GM10847 (cell line): ENCODE measurements around the gene TM4SF4.

Experiments
- POLR2A ChIP-seq: IDR thresholded peaks from 2 replicates; pipeline ENCODE4 v1.6.1; 2011; ENCODE audit not compliant: insufficient read length; ENCODE audit errors: extremely low read depth

Gene TM4SF4

GRCh38 chr3:149450281-149450680, 24.2 kb upstream of the TM4SF4 start:
- TF ChIP-seq POLR2A, result no peak

- TF ChIP-seq POLR2A, result no peak
Observed at GRCh38 chr3:149452036-149452435, 22.5 kb upstream of the TM4SF4 start.

DNA sequence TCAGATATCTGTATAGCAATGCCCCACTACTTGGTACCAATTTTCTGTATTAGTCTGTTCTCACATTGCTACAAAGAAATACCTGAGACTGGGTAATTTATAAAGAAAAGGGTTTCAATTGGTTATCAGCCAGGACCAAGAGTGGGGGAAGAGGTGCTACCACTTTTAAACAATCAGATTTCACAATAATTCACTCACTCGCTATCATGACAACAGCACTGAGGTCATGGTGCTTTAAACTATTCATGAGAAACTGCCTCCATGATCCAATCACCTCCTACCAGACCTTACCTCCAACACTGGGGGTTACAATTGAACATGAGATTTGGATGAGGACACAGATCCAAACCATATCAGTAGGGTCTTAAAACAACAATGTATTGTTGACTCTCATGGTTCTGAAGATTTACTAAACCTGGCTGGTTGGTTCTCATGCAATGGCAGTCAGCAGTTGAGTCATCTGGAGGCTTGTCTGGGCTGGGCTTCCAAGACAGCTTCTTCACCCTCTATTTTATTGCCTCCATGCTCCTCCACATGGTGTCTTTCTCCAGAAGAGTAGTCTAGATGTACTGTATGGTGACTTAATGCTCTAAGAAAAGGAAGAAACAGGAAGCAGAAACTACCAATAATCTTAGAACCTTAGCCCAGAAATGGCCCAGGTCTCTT, 21.2 kb upstream of the TM4SF4 start:
- TF ChIP-seq POLR2A, result no peak

DNA sequence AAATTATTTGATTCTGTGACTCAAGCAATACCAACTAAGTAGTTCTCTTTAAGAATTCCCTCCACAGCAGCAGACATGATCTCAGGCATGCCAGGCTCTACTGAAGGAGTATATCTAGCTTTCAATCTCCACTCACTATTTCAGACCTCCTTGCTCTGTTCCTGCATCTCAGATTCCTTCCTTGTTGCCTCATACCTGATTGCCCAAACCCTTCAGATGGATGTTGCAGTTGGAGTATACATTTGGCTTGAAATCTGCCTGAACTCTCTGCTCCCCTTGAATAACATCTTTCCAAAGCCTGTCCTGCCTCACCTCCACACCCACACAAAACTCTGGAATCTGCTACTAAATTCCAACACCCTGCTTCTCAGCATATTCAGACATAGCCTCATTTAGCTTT, 19.8 kb upstream of the TM4SF4 start:
- TF ChIP-seq POLR2A, result no peak

GRCh38 chr3:149455366-149455765, 19.1 kb upstream of the TM4SF4 start:
- no peak for TF ChIP-seq POLR2A

DNA sequence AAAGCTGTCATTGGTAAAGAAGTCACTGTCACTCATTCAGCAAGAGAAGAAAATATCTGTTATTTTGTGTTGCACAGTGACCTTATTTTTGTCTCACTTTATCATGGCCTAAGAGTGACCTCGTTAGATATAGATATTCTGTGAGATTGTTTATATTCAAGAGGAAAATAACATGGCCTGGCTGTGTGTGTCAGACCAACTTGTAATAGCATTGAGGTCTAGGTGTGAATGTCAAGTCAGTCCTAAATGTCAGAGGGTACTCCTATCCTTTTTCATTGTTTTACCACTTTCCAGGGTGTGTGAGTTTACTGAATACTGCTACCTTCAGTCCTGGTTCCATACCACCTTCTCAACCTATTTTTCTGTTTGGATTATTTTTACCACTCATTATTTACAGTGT, 18.5 kb upstream of the TM4SF4 start:
- TF ChIP-seq POLR2A, result no peak

- TF ChIP-seq POLR2A, result no peak
Observed at GRCh38 chr3:149459491-149460059, 14.9 kb upstream of the TM4SF4 start.

GRCh38 chr3:149460117-149460516, 14.4 kb upstream of the TM4SF4 start:
- no peak for TF ChIP-seq POLR2A

- TF ChIP-seq POLR2A, result no peak
Observed at GRCh38 chr3:149462051-149462450, 12.4 kb upstream of the TM4SF4 start.

DNA sequence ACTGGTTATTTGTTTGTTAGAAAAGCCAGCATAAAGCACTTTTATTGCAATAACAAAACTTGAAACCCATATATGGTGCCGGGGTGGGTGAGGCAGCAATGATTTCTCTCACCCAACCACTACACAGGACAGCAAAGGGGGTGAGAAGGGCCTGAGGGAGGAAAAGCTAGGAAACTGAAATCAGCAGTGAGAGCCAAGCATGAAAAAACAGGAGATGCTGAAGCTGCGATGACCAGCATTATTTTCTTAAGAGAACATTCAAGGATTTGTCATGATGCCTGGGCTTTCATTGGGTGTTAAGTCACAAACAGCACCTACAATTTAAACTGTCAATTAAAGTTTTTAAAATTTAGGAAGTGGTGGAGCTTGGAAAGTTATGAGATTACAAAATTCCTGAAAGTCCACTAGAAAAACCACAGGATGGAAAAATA, 11.9 kb upstream of the TM4SF4 start:
- TF ChIP-seq POLR2A, result no peak

GRCh38 chr3:149463921-149464320, 10.6 kb upstream of the TM4SF4 start:
- TF ChIP-seq POLR2A, result no peak

- TF ChIP-seq POLR2A, result no peak
Observed at GRCh38 chr3:149464542-149465328, 9.8 kb upstream of the TM4SF4 start.

GRCh38 chr3:149465351-149465883, 9.1 kb upstream of the TM4SF4 start:
- no peak for TF ChIP-seq POLR2A

DNA sequence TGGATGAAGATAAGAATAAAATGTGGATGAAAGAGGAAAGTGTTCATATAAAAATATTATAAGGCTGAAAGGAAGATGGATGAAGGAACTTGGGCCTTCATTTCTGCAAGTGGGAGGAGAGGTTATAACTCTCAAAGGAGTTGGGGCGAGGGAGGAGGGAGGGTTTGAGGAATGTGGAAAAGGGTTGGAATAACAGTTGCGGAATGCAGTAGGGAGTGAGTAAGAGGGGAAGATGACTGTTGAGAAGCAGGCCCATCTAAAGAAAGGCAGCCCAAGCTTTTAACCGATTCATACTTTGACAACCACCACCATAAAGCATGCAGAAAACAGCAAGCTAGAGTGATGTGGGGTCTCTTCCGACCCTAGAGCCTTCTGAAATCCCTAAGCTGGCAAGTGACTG, 8.3 kb upstream of the TM4SF4 start:
- TF ChIP-seq POLR2A, result no peak

- TF ChIP-seq POLR2A, result no peak
Observed at GRCh38 chr3:149468504-149469212, 5.8 kb upstream of the TM4SF4 start.
